Activated CD4-positive, alpha-beta T cell treated with anti-CD3 and anti-CD28 coated beads for 48 hours (primary cell): ENCODE measurements around the gene LEKR1.
"Not testable (repeated sequence)": the region's sequence is repeated elsewhere in the genome, so short reads cannot be mapped to it uniquely, and the experiment has no call there.

Experiments used
- DNase-seq: peaks from one replicate; pipeline ENCODE4 v3.0.0-alpha.2; 2020

Gene LEKR1

GRCh38 chr3:156838035-156838434, 11.9 kb downstream of the LEKR1 start:
- DNase-seq: no peak

GRCh38 chr3:156840826-156841689, 14.9 kb downstream of the LEKR1 start:
- DNase-seq: no peak

GRCh38 chr3:156843071-156843808, 17.1 kb downstream of the LEKR1 start:
- DNase-seq: no peak

GRCh38 chr3:156847752-156848448, 21.7 kb downstream of the LEKR1 start:
- no peak for DNase-seq

- DNase-seq: no peak
Measured at GRCh38 chr3:156859578-156859977, 33.4 kb downstream of the LEKR1 start.

GRCh38 chr3:156860873-156861272, 34.7 kb downstream of the LEKR1 start:
- DNase-seq: no peak

- DNase-seq: no peak
Measured at GRCh38 chr3:156862338-156862737, 36.2 kb downstream of the LEKR1 start.

- no peak for DNase-seq
Measured at GRCh38 chr3:156865732-156866131, 39.6 kb downstream of the LEKR1 start.

- no peak for DNase-seq
Measured at GRCh38 chr3:156867174-156867573, 41.0 kb downstream of the LEKR1 start.

GRCh38 chr3:156867920-156868319, 41.8 kb downstream of the LEKR1 start:
- DNase-seq: no peak

GRCh38 chr3:156873906-156874305, 47.8 kb downstream of the LEKR1 start:
- DNase-seq: no peak

GRCh38 chr3:156879491-156879890, 53.3 kb downstream of the LEKR1 start:
- not testable (repeated sequence) for DNase-seq

GRCh38 chr3:156885761-156886160, 59.6 kb downstream of the LEKR1 start:
- DNase-seq: no peak

GRCh38 chr3:156888176-156888575, 62.0 kb downstream of the LEKR1 start:
- no peak for DNase-seq

GRCh38 chr3:156888576-156888975, 62.4 kb downstream of the LEKR1 start:
- no peak for DNase-seq

GRCh38 chr3:156892701-156893100, 66.5 kb downstream of the LEKR1 start:
- DNase-seq: no peak

- DNase-seq: not testable (repeated sequence)
Measured at GRCh38 chr3:156895374-156895773, 69.2 kb downstream of the LEKR1 start.

GRCh38 chr3:156897851-156898250, 71.7 kb downstream of the LEKR1 start:
- not testable (repeated sequence) for DNase-seq

- no peak for DNase-seq
Measured at GRCh38 chr3:156898296-156898880, 72.2 kb downstream of the LEKR1 start.

GRCh38 chr3:156899951-156900350, 73.8 kb downstream of the LEKR1 start:
- DNase-seq: no peak

GRCh38 chr3:156902916-156903315, 76.8 kb downstream of the LEKR1 start:
- DNase-seq: no peak

- DNase-seq: no peak
Measured at GRCh38 chr3:156906275-156906674, 80.1 kb downstream of the LEKR1 start.

- no peak for DNase-seq
Measured at GRCh38 chr3:156908398-156908797, 82.2 kb downstream of the LEKR1 start.
